GM12872 (cell line): ENCODE results near the gene PDE8A.

Experiments used
- TF ChIP-seq, protein P1 (sequence below): IDR thresholded peaks from 3 replicates; pipeline ENCODE4 v1.5.1; 2011; ENCODE audit warnings: low read depth, mild to moderate bottlenecking, low read length, moderate library complexity; ENCODE audit not compliant: insufficient read depth

PDE8A gene

DNA sequence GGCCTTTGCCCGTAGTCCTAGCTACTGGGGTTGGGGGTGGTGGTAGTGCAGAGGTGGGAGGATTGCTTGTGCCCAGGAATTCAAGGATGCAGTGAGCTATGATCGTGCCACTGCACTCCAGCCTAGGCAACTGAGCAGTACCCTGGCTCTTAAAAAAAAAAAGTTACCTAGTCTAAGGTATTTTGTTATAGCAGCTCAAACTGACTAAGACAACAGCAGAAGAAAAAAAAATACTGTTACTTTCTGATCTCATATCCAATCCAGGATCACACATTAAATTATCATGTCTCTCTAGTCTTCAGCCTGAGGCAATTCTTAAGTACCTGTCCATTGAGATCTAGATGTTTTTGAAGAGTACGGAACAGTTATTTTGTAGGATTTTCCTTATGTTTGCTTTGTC lies 39.8 kb downstream of the PDE8A start:
- TF ChIP-seq, protein P1, sequence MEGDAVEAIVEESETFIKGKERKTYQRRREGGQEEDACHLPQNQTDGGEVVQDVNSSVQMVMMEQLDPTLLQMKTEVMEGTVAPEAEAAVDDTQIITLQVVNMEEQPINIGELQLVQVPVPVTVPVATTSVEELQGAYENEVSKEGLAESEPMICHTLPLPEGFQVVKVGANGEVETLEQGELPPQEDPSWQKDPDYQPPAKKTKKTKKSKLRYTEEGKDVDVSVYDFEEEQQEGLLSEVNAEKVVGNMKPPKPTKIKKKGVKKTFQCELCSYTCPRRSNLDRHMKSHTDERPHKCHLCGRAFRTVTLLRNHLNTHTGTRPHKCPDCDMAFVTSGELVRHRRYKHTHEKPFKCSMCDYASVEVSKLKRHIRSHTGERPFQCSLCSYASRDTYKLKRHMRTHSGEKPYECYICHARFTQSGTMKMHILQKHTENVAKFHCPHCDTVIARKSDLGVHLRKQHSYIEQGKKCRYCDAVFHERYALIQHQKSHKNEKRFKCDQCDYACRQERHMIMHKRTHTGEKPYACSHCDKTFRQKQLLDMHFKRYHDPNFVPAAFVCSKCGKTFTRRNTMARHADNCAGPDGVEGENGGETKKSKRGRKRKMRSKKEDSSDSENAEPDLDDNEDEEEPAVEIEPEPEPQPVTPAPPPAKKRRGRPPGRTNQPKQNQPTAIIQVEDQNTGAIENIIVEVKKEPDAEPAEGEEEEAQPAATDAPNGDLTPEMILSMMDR = no peak

DNA sequence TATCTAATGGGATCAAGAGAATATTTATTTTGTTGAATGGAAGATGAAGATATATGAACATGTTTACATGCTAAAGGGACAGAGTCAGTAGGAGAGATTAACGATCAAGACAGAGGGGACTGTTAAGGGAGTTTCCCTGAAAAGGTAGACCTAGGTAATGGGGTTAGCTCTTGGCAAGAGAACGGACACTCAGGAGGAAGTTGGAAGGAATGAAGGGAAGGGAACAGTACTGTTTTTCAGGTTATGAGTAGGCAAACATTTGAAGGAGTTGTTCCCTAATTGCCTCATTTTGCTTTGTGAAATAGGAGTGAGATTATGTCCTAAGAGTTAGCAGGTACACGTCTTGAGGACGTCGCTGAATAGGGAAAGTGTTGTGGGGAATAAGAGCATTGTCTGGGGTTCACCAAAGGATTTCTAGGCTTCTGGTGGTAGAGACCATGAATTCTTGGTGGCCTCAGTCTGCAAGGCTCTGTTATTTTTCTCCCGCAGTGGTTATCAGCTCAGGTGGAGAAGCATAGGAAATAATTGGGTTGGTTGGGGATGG lies 41.3 kb downstream of the PDE8A start:
- TF ChIP-seq, protein P1 = no peak

DNA sequence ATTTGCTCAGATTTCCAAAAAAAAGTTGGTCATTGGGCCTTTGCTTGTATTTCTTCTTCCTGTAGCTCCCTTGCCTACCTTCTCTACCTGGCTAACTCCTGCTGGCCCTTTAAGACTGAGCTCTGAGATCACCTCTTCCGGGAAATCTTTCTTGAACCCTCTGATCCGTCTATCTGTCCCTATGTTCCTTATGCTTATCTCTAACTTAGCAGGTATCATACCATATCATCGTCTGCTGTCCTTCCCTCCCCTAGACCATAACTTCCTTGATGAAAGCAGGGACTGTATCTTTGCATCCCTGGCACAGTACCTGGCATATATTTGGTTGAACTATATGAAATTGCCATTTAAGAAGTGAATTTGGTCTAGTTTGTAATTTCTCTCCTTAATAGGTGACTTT lies 42.3 kb downstream of the PDE8A start:
- TF ChIP-seq, protein P1 = no peak

- TF ChIP-seq, protein P1 = no peak
Observed at GRCh38 chr15:85024509-85025336, 43.1 kb downstream of the PDE8A start.

DNA sequence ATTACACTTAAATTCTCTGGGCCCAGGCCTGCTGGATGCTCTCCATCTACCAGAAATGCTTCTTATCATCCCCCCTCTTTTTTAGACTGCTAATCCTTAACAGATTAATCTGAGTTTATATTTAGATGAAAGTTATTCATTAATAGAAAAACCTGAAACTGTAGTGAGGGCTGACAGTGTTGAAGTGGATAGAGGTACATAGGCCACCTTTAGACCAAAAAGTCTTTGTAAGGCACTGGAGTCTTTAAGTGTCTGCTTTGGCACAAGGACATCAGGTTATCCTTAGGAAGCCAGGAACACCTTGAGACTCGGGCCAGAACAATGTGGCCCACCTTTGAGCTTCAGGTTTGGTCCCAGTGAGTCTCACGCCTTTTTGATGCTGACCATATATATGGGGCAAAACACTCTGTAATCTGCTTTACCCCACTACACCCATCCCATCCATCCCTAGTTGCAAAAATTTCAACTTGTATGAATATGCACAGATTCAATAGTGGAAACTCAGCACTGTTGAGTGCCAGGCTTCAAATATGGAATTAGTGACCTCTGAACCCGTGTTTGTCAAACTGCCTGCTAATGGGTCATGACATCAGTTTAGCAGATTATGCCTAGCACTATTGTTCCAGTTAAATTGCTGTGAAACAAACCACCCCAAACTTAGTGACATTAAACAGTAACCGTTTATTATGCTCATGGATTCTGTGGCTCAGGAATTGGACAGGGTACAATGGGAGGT lies 44.0 kb downstream of the PDE8A start:
- TF ChIP-seq, protein P1 = no peak

DNA sequence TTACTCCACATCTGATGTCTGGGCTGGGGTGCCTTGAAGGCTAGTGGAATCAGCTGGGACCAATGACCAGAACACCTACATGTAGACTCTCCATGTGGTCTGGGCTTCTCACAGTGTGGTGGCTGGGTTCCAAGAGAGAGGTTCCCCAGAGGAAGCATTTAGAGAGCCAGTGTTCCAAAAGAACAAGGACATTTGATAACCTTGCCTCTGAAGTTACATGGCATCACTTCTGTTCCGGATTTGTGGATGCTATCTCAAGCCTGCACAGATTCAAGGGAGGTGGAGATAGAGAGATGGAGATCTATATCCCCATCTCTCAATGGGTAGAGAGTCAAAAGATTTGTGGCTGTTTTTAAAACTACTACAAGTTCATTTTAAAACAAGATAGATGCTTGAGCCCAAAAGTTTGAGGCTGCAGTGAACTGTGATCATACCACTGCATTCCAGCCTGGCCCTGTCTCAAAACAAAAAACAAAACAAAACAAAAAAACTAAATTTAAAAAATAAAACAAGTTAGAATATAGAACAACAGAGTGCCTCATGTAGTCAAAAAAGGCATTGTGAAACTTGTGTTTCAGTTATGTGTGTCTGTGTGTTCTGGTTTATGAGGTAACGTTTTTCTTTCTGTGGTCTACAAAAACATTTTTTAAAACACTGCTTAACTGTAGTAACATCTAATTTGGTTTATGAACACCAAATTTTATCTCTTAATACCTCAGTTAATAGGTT lies 44.8 kb downstream of the PDE8A start:
- TF ChIP-seq, protein P1 = no peak

DNA sequence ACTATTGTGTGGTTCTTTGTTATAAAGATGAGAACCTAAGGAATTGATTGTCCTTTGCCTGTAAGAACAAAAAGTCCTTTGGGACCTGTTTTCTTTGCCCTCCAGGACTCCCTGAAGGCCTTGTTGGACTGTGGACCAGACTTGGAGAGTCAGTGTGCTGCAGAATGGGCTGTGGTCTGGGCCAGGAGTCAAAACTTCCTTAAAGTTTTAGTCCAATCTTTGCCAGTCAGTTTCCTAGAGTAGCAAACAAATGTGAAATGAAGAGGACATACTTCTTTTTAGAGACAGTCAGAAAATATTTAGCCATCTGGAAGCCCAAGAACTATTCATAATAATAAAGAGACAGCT lies 45.4 kb downstream of the PDE8A start:
- TF ChIP-seq, protein P1 = no peak
